HG02678 (cell line): ENCODE results near the gene UBASH3A.

Source experiments
- ATAC-seq: cut with Tn5 transposase; IDR thresholded peaks from one replicate; pipeline ENCODE4 v1.9.1; 2021; ENCODE audit warnings: mild to moderate bottlenecking, moderate library complexity; ENCODE audit not compliant: unreplicated experiment

UBASH3A gene

GRCh38 chr21:42426876-42427480 lies 23.3 kb downstream of the UBASH3A start:
- no peak for ATAC-seq

DNA sequence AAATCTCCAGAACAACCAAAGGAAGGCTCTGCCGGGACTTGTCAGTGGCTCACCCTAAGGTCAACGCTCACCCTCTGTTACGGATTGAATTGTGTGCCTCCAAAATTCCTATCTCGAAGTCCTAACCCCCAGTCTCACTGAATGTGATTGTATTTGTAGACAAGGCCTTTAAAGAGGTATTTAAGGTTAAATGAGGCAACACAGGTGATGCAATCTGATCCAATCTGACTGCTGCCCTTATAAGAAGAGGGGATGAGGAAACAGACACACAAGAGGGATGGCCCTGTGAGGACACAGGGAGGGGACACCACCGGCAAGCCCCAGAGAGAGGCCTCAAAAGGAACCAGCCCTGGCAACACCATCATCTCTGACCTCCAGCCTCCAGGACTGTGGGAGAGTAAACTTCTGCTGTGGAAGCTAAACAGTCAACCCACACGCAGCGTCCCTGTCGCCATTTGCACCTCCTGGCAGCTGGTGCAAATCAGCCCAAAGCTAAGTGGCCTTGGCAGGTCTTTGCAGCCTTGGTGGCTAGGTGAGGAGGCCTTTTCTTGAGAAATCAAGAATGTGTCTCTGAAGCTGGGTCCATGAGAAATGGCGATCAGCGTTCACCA lies 24.2 kb downstream of the UBASH3A start:
- no peak for ATAC-seq

GRCh38 chr21:42429021-42429420 lies 25.3 kb downstream of the UBASH3A start:
- no peak for ATAC-seq

DNA sequence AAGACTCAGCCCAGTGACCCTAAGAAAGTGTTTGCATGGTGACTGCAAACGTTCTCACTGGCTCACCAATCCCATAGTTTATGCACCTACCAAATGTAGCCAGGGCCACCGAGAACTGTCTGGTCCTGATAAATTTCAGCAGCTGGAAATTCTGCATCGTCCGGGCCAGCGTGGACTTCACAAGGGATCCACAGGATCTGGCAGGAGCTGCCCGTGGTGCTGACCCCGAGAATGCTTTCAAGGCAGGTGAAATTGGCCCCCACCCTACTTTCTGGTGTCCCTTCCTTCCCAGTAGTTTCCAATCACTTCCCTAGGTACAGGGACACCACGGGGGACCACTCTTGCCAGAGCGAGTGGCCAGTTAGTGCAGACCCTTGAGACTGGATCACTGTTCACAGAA lies 26.2 kb downstream of the UBASH3A start:
- ATAC-seq: no peak

GRCh38 chr21:42430521-42430920 lies 26.8 kb downstream of the UBASH3A start:
- ATAC-seq: no peak

GRCh38 chr21:42431196-42431595 lies 27.5 kb downstream of the UBASH3A start:
- ATAC-seq: no peak

DNA sequence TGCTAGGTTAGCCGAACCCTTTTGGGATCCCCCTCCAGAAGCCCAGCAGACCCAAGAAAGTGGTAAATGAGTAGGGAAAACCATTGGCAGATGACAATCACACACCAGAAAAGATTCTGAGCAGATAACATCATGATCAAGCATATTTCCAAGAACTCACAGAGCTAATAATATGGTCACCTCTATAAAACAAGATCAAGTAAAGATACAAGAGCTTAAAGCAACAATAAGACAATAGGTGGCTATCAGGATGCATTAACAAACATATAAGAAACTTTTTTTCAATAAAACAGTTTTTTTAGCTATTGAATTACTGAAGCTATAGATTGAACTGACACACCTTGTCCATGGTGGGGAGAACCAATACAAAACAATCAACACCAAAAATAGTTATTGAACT lies 29.0 kb downstream of the UBASH3A start:
- ATAC-seq: no peak

GRCh38 chr21:42433946-42434551 lies 30.3 kb downstream of the UBASH3A start:
- no peak for ATAC-seq

DNA sequence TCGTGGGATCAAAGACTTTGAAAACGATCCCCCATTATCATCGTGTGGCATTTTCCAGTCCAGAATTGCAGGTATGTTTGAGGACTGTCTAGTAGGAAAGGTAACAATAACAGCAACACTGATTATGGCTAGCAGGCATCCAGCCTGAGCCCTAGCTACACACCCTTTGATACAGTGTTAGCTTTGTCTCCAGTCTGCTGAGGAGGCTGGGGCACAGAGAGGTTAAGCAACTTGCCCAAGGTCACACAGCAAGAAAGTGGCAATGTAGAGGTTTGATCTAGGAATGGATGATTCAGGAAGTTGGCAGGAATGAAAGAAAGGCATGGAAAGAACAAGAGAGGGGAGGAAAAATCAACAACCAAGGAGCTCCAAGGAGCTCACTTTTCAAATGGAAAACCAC lies 31.2 kb downstream of the UBASH3A start:
- no peak for ATAC-seq

GRCh38 chr21:42435401-42435800 lies 31.7 kb downstream of the UBASH3A start:
- no peak for ATAC-seq

GRCh38 chr21:42435833-42436232 lies 32.1 kb downstream of the UBASH3A start:
- no peak for ATAC-seq

DNA sequence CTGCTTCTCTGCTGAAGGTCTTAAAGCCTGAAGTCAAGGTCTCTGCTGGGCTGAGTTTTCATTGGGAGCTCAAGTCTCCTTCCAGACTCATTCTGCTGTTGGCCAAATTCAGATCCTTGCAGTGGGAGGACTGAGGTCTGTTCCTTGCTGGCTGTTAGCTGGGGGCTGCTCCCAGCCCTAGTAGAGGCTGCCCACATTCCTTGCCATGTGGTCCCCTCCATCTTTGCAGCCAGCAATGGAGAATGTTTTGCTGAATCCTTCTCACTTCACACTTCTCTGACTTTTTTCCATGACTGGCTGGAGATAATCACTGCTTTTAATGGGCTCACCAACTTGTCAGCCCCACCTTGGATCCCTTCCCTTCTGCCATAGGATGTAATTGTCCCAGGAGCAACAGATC lies 33.2 kb downstream of the UBASH3A start:
- ATAC-seq: no peak

DNA sequence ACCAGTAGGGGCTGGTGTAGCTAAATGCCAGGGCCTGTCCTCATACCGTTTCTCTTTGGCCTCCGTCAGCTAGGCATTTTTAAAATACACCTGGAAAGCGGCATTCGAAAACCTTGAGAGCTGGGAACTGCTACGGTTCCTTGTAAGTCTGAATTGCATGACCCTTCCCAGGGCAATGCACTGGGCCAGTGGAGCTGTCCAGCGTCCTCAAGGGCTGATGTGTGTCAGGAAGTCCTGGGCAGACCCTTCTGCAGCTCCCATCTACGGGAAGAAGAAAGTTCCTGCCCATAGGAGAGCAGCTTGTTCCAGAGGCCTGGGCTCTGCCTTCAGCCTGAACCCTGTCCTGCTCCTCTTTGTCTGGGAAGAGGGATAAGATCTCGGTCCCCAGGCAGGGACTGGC lies 34.1 kb downstream of the UBASH3A start:
- no peak for ATAC-seq

GRCh38 chr21:42438316-42439205 lies 34.9 kb downstream of the UBASH3A start:
- ATAC-seq: no peak

DNA sequence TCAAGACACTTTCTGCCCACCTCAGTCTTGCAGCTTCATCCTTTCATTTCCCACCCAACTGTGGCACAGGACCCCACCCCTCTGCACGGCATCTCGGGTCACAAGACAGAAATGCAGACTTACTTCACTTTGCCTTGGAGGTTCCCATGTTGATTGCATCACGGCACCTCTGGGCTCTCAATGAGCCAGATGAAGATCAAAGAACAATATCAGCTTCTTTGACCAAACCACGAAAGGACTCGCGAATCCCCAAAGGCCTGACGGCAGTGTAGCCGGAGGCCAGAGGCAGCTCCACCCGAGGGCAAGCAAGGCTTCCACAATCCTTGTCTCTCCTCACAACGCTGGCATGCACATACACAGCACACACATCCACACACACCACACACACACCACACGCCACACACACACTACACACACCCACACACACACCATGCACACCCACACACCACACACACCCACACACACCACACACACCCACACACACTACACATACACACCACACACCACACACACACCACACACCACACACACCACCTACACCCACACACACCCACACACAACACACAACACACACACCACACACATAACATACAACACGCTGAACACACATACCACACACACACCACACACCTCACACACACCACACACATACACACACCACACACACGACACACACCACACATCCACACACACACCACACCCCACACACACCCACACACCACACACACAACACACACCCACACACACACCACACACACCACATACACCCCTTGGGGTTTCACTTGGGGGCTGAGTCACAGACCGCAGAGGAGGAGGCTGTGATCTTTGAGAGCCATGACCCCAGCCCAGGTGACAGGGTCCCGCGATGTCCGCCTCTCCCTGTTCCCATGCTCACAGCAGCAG lies 35.8 kb downstream of the UBASH3A start:
- no peak for ATAC-seq

DNA sequence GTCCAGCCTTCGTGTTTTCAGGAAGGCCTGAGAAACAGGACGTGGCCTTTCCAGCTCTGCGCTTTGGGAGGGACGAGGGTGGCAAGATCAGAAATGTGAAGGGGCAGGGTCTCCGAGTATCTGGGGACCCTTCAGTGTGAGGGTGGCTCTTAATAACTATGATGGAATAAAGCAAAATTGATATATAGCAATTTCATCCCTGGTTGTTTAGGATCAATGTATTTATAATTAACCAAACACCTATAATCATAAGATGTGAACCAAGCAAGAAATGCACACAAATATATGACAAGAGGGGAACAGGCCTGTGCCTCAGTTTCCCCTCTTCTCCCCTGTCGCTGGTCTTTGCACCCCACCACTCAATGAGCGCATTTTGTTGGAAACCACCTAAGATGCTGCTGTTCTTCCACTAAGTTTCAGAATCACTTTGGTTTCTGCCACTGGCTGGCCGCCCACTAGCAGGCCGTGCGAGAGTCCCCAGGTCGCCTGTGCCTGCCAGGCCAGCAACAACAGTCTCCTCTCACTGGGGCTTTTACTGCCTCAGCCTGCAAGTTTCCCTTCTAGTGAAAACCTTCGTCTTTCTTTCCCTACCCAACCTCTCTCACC lies 36.6 kb downstream of the UBASH3A start:
- ATAC-seq: peak; percentile 75

- ATAC-seq: no peak
Measured at GRCh38 chr21:42441963-42442362, 38.3 kb downstream of the UBASH3A start.

- no peak for ATAC-seq
Measured at GRCh38 chr21:42443181-42443785, 39.6 kb downstream of the UBASH3A start.

DNA sequence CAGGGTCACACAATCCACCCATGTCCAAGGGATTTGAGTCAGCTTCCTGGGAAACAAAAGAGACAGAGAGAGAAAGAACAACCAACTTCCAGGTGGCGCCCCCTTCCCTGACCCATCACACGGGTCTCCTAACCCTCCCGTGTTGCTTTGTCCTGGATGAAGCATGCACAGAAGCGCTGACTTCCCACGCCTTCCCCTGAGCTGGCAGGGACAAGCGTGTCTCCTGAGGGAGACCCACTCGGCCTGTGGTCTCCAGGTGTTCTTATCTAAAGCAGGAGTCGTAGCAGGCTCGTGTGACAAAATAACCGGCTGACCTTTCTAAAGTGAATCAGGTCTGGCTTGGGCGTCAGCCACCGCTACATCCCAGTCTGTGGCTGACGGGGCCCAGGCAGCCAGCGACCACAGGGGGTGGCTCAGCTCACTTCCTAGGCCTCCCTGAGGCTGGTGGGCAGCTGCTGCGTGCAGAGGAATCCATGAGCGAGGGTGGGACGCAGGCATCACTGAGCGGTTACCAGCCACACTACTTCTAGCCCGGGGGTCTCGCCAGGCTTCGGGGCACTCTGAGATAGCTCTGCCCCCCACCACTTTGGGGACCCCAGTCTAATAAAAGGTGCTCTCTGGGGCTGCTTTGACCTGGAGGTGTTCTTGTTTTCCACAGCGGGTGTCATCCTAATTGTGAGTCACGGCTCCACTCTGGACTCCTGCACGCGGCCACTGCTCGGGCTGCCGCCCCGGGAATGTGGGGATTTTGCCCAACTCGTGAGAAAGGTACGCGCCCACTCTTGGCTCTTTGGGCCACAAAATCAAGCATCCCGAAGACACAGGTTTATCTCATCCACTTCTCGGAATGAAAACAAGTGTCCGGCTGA lies 40.4 kb downstream of the UBASH3A start:
- ATAC-seq: no peak
